Renal cortex interstitium (tissue), 11 donors: ENCODE measurements around the gene OR7D2. TPM values are rescaled to one million over a fixed set of nuclear protein-coding genes. Genes with fewer than 3 reads are reported as not detected.
"Not testable (repeated sequence)": the region's sequence is repeated elsewhere in the genome, so short reads cannot be mapped to it uniquely, and the experiment has no call there.

Source experiments
- DNase-seq, 11 donors: peaks; one replicate each; pipeline ENCODE4 v3.0.0-alpha.2; 2013; ENCODE audit warnings: low read depth in 9 of 11, low spot score in 4 of 11; ENCODE audit errors: extremely low read depth in 1 of 11
- polyA plus RNA-seq, 3 donors: library from polyadenylated mRNA; unstranded; fragments of 120-200 nt; gene quantifications; one replicate each; pipeline ENCODE4 v1.2.1, GENCODE V29; 2013; ENCODE audit not compliant: insufficient read length in 3 of 3

Gene OR7D2
- polyA plus RNA-seq, 3 donors = 0.14 to 0.16 (median 0.14) TPM

DNA sequence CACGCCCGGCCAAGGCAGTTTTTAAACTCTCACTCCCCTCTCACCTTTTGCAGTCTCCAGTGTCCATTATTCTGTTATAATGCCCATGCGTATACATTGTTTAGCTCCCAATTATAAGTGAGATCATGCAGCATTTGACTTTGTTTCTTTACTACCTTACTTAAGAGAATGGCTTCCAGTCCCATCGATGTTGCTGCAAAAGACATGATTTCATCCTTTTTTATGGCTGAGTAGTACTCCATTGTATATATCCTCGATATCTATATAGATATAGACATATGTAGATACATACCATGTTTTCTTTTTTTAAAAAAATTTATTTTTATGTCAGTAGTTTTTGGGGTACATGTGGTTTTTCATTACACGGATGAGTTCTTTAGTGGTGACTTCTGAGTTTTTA is 8.4 kb downstream of the OR7D2 start:
- DNase-seq = no peak

DNA sequence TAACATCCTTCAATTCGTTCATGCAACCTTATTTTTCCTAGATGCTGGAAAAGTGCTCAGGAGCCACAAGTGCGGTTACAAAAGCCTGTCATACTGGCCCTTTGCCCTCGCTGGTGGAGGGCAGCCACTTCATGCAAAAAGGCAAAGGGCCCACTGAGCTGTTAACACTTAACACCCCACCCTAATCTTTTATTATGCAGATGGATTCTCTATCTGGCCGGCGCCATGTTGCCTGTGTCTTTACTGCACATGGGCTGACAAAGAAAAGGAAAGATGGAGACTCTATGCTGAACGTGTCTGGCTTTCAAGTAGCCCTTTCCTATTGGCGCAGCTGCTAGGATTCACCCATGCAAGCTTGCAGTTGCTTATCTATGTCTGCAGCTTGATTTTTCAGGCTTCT is 10.8 kb downstream of the OR7D2 start:
- DNase-seq = no peak

DNA sequence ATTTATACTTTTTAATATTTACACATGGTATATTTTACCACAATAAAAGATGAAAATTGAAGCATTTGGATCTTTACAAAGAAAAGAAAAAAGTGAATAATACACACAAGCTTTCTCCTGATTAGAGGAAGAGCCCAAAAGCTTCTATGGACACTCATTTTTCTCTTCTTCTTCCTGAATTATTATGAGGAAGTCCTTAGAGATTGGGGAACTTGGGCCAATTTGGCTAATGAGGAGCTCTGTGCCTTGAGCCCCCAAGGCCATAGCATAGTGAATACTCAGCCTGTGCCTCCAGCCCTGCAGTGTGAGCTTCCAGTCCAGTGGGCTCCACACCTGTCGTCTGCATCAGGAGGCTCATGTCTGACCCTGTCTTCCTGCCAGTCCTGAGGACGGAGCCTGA is 19.3 kb downstream of the OR7D2 start:
- DNase-seq = not testable (repeated sequence)

DNA sequence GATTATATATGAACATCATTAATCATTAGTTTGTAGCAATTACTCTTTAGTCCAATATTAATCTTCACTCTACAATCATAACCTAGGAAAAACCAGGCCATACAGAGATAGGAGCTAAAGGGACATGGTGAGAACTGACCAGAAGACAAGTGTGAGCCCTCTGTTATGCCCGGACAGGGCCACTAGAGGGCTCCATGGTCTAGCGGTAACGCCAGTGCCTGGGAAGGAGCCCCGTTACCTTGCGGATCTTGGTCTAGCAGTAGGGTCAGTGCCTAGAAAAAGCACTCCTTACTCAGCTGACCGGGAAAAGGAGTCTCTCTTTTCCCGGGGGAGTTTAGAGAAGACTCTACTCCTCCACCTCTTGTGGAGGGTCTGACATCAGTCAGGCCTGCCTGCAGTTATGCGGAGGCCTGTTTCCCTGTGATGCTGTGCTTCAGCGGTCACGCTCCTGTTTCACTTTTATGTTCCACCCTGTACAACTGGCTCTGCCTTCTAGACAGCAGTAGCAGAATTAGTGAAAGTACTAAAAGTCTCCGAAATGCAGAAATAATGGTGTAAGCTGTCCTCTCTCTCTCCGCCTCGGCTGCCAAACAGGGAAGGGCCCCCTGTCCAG is 26.8 kb downstream of the OR7D2 start:
- DNase-seq = peak; percentile 31 to 61 (median 49)

DNA sequence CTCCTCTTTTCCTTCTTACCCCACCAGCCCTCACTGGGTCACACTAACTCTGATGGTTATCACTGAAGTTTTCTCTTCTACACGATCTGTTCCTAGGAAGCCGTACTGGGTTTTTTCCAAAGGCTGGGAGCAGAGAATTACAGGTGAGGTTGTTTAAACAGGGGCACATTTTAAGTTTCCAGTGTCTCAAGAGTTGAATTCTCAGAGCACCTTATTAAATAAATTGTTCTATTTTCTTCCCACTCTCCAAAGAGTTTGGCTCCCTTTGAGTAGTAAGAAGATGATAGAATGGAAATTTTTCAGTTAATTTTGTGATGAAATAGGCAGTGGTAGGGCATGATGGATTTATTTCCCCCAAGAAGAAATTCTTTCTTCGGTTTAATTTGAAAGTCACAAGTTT is 40.7 kb downstream of the OR7D2 start, which contains the start of gene OR7D4:
TSS of gene OR7D4 (minus strand) at position 101 of the 400 bp plus-strand sequence. CDS start 4,752 bp downstream, outside the sequence.
- DNase-seq = no peak

Other genes starting within 250 kb of the OR7D2 start
- under 1 TPM; 0.02 to 0.62 (median 0.04) TPM for gene MUC16, start 168.6 kb upstream of the OR7D2 start, polyA plus RNA-seq
- under 1 TPM; 0.07 to 0.21 (median 0.09) TPM for gene OR1M1, start 91.9 kb upstream of the OR7D2 start, polyA plus RNA-seq
- under 1 TPM in 1 of 3 donors, not detected in 2; 0.09 TPM for gene OR7G2, start 71.5 kb upstream of the OR7D2 start, polyA plus RNA-seq
- gene OR7G1, start 63.2 kb upstream of the OR7D2 start, polyA plus RNA-seq = not detected
- not detected for gene OR7G3, start 52.0 kb upstream of the OR7D2 start, polyA plus RNA-seq
- 10 to 100 TPM; 36.1 to 37.7 (median 36.9) TPM for gene ZNF317, start 38.6 kb upstream of the OR7D2 start, polyA plus RNA-seq
- gene OR7D4, start 40.6 kb downstream of the OR7D2 start, polyA plus RNA-seq = under 1 TPM; 0.04 to 0.08 (median 0.05) TPM
- gene OR7E24, start 72.0 kb downstream of the OR7D2 start, polyA plus RNA-seq = not detected
- gene ZNF699, start 130.9 kb downstream of the OR7D2 start, polyA plus RNA-seq = 1 to 10 TPM; 6.7 to 7.4 (median 7.1) TPM
- 10 to 100 TPM; 56.7 to 72.3 (median 65.9) TPM for gene ZNF559, start 145.2 kb downstream of the OR7D2 start, polyA plus RNA-seq
- gene ZNF177, start 184.0 kb downstream of the OR7D2 start, polyA plus RNA-seq = 10 to 100 TPM; 10.0 to 14.0 (median 13.9) TPM